ENCODE measurements around the gene CDH3. TPM values are rescaled to one million over a fixed set of nuclear protein-coding genes. Genes with fewer than 3 reads are reported as not detected.

CDH3 gene
- polyA plus RNA-seq, 1 experiment: not detected

DNA sequence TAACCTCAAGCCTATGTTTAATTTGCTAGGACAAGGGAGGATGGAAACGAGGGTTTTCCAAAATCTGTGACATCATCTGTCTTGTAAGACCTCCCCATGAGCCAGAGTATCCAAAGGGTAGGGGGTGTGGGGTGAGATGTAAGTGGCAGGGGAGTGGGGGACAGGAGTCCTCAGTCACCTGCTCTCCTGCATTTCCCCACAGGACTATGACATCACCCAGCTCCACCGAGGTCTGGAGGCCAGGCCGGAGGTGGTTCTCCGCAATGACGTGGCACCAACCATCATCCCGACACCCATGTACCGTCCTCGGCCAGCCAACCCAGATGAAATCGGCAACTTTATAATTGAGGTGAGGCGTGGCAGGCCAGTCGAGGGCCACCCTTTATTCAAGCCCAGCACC, 50.5 kb downstream of the CDH3 start:
- ChIA-PET POLR2A (no interaction called here), CTCF (no interaction called here)
- H3K27ac ChIP-seq (ENCODE audit: low read depth, low read length): no peak overlapping the region
- peaks cover 3% of the 10 kb centered on the region for H3K27me3 ChIP-seq (ENCODE audit: control insufficient read depth, insufficient read depth, low read length)
- no peaks in the 10 kb centered on the region; the same call in 1 of the 2 replicates for H3K9me3 ChIP-seq (ENCODE audit: control insufficient read depth, insufficient read depth, low read length)
- DNase-seq (ENCODE audit: low read depth, low spot score): no peak
- no peak overlapping the region for H3K4me3 ChIP-seq (ENCODE audit: low read depth, low read length)
- TF ChIP-seq, protein P1, sequence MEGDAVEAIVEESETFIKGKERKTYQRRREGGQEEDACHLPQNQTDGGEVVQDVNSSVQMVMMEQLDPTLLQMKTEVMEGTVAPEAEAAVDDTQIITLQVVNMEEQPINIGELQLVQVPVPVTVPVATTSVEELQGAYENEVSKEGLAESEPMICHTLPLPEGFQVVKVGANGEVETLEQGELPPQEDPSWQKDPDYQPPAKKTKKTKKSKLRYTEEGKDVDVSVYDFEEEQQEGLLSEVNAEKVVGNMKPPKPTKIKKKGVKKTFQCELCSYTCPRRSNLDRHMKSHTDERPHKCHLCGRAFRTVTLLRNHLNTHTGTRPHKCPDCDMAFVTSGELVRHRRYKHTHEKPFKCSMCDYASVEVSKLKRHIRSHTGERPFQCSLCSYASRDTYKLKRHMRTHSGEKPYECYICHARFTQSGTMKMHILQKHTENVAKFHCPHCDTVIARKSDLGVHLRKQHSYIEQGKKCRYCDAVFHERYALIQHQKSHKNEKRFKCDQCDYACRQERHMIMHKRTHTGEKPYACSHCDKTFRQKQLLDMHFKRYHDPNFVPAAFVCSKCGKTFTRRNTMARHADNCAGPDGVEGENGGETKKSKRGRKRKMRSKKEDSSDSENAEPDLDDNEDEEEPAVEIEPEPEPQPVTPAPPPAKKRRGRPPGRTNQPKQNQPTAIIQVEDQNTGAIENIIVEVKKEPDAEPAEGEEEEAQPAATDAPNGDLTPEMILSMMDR (IDR thresholded peaks at IDR 0.05; ENCODE audit: low read depth, low read length): no peak

DNA sequence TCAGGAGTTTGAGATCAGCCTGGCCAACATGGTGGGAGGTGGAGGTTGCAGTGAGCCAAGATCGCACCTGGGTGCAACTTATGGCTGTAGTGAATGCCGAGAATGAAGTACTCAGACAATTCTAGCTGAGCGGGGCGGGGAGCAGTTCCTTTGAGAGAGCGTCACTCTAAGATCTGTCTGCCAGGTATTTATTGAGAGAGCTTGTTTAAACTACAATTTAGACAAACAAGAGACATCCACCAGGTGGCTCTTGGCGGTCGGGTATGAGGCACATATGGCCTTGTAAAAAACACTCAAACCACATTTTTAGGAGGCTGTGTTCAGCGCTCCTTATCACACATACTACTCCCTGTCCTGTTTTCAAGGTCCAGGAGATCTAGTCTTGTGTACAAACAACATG, 51.4 kb downstream of the CDH3 start:
- DNase-seq (ENCODE audit: low read depth, low spot score): no peak
- no peaks in the 10 kb centered on the region; the same call in 1 of the 2 replicates for H3K9me3 ChIP-seq (ENCODE audit: control insufficient read depth, insufficient read depth, low read length)
- ChIA-PET POLR2A (no interaction called here), CTCF (no interaction called here)
- peaks cover 3% of the 10 kb centered on the region for H3K27me3 ChIP-seq (ENCODE audit: control insufficient read depth, insufficient read depth, low read length)
- no peak overlapping the region for H3K4me3 ChIP-seq (ENCODE audit: low read depth, low read length)
- H3K27ac ChIP-seq (ENCODE audit: low read depth, low read length): no peak overlapping the region
- TF ChIP-seq, protein P1 (IDR thresholded peaks at IDR 0.05; ENCODE audit: low read depth, low read length): no peak

DNA sequence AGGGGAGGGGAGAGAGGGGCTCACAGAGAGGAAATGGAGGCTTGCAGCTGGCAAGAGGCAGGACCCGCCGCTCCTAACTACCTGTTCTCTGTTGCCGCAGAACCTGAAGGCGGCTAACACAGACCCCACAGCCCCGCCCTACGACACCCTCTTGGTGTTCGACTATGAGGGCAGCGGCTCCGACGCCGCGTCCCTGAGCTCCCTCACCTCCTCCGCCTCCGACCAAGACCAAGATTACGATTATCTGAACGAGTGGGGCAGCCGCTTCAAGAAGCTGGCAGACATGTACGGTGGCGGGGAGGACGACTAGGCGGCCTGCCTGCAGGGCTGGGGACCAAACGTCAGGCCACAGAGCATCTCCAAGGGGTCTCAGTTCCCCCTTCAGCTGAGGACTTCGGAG, 53.0 kb downstream of the CDH3 start:
- ChIA-PET CTCF (no interaction called here), POLR2A (no interaction called here)
- TF ChIP-seq, protein P1 (IDR thresholded peaks at IDR 0.05; ENCODE audit: low read depth, low read length): no peak

DNA sequence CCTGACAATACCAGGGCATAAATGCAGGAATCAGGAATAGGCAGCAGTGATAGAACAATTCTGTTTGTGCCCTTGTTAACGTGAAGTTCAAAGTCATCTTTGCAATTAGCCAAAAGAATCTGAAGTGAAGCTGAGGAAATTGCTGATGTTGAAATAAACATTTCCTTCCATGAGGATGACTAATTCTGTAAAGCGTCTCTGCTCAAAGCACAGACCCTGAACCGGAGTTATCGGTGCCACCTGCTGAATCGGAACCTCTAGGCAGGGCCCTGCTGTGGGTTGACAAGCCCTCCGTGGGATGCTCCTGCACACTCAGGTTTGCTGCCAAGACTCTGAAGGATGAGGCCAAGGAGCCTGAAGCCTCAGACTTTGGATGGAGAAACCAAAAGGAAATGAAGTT, 55.0 kb downstream of the CDH3 start:
- no peak for DNase-seq (ENCODE audit: low read depth, low spot score)
- peaks cover 3% of the 10 kb centered on the region for H3K27me3 ChIP-seq (ENCODE audit: control insufficient read depth, insufficient read depth, low read length)
- no peak overlapping the region for H3K27ac ChIP-seq (ENCODE audit: low read depth, low read length)
- TF ChIP-seq, protein P1 (IDR thresholded peaks at IDR 0.05; ENCODE audit: low read depth, low read length): no peak
- CTCF ChIA-PET: no interaction called here
- no peak overlapping the region for H3K4me3 ChIP-seq (ENCODE audit: low read depth, low read length)
- no peaks in the 10 kb centered on the region; the same call in 1 of the 2 replicates for H3K9me3 ChIP-seq (ENCODE audit: control insufficient read depth, insufficient read depth, low read length)
- POLR2A ChIA-PET: no interaction called here

More for the DNA sequence above, 53.0 kb downstream of the CDH3 start:
- Histone ChIP-seq H3K27me3 (ENCODE audit: control insufficient read depth, insufficient read depth, low read length) (peaks cover 3% of the 10 kb centered on the region), H3K9me3 (ENCODE audit: control insufficient read depth, insufficient read depth, low read length) (no peaks in the 10 kb centered on the region; the same call in 1 of the 2 replicates), H3K4me3 (ENCODE audit: low read depth, low read length) (no peak overlapping the region), H3K27ac (ENCODE audit: low read depth, low read length) (no peak overlapping the region)
- DNase-seq (ENCODE audit: low read depth, low spot score): no peak

DNA sequence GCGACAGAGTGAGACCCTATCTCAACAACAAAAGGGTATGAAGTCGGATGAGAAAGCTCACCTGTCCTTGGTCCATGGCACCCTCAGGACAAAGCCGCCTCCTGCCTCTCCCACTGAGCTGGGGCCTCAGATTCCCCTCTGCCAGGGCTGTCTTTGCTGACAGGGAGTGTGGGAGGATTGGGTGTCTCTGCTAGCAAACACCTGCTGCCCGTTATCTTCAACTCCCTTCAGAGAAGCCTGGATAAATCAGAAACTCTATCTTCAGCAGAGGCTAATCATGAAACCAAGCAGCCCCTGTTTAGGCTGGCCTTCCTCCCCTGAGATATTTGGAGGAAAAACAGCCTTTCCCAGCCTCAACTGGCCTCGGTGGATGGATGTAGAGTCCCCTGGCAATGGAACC, 55.7 kb downstream of the CDH3 start:
- TF ChIP-seq, protein P1 (IDR thresholded peaks at IDR 0.05; ENCODE audit: low read depth, low read length): no peak
- CTCF ChIA-PET: interaction anchor here (0.6 kb wide), 1 partner anchor 146 kb away, joined by 4 read pairs; no protein-coding TSS in a partner anchor
- POLR2A ChIA-PET: no interaction called here
- no peak for DNase-seq (ENCODE audit: low read depth, low spot score)
- H3K27me3 ChIP-seq (ENCODE audit: control insufficient read depth, insufficient read depth, low read length): peaks cover 3% of the 10 kb centered on the region
- H3K27ac ChIP-seq (ENCODE audit: low read depth, low read length): no peak overlapping the region
- no peaks in the 10 kb centered on the region for H3K9me3 ChIP-seq (ENCODE audit: control insufficient read depth, insufficient read depth, low read length)
- H3K4me3 ChIP-seq (ENCODE audit: low read depth, low read length): no peak overlapping the region
